GM23248 (cell line): ENCODE results near the gene LDLRAD3.

Experiments used
- EZH2 ChIP-seq: fragments of 200-600 bp; sonication (generic); IDR thresholded peaks from 2 replicates; pipeline ENCODE4 v1.6.1; 2018; ENCODE audit warnings: antibody characterized with exemption, mild to moderate bottlenecking; ENCODE audit not compliant: insufficient read depth, poor library complexity, severe bottlenecking
- EZH2phosphoT487 ChIP-seq: fragments of 200-600 bp; sonication (generic); IDR thresholded peaks from 2 replicates; pipeline ENCODE4 v1.6.1; 2018; ENCODE audit warnings: antibody characterized with exemption, moderate library complexity, mild to moderate bottlenecking, low read depth; ENCODE audit not compliant: insufficient read depth

- TF ChIP-seq EZH2 (no peak), EZH2phosphoT487 (no peak)
These were observed 37.2 kb upstream of the LDLRAD3 start for GRCh38 chr11:35906681-35907080.
